Erythroblast (primary cell): Measurements from ENCODE around the gene FGF14.

Experiments used
- GATA1 ChIP-seq: IDR thresholded peaks from 2 replicates; pipeline ENCODE4 v1.6.1; 2011; ENCODE audit warnings: low read depth, mild to moderate bottlenecking, control low read depth, low read length, moderate library complexity
- POLR2A ChIP-seq: IDR thresholded peaks from 2 replicates; pipeline ENCODE4 v1.6.1; 2011; ENCODE audit warnings: mild to moderate bottlenecking, low read length

GRCh38 chr13:102021777-102022176 lies 380.1 kb downstream of the FGF14 start:
- no peak for TF ChIP-seq POLR2A
- TF ChIP-seq GATA1 = no peak
